Tibial nerve (tissue), 4 donors: ENCODE measurements around the gene PIGQ.

Experiments used
- CTCF ChIP-seq, 5 experiments: fragments of 200-600 bp in 3 of 5; fragments of 450-650 bp in 2 of 5; sonication (generic) in 3 of 5; IDR thresholded peaks; one replicate each; pipeline ENCODE4 v1.5.1; 2016 to 2019; ENCODE audit warnings: antibody characterized with exemption in 5 of 5, mild to moderate bottlenecking in 3 of 5, moderate library complexity in 2 of 5
- EP300 ChIP-seq, 2 donors: sonication (generic); formaldehyde crosslinking; IDR thresholded peaks; one replicate each; pipeline ENCODE4 v1.6.1; 2017; ENCODE audit warnings: antibody characterized with exemption in 2 of 2, mild to moderate bottlenecking in 1 of 2

DNA sequence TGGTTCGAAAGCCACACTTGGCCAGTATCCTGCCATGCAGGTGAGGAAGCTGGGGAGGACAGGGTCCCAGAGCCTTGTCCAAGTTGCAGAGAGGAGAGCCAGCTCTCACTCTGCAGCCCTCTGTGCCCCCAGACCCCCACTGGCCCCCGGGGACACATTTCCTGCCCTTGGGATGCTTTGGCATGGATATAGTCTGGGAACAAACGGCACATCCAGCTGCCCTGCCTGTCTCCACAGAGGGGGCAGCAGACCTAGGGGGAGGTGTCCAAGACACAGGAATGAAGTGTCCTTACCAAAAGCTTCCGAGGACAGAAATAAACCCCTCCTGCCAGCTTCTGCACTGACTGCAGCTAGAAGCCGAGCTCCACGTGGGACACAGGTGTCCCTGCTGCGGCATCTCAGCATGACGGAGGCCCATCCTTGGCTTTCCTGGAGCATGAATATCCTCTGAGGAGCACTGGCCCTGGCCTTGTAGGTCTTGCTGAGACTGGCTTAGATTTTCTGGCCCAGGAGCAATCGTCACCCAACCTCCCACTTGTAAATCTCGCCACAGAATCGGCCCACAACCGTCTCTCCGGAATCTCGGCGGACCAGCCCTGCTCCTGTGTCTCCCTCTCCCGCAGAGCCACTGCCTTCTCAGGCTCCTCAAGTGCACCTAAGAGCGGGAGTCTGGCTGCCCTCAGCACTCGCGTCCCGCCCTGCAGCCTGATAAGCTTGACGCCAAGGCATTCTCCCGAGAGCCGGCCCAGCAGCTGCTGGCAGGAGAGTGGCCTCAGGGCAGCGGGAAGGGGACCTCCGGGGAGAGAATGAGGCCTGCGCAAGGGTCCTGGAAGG is 43.4 kb upstream of the PIGQ start:
- TF ChIP-seq CTCF (IDR thresholded peaks at IDR 0.05) (no peak), EP300 (IDR thresholded peaks at IDR 0.05) (no peak)
